Adipocyte (in vitro differentiated cells): ENCODE measurements around the gene GON7.
A peak's percentile ranks its signal among the peaks of the same experiment; 100 is the strongest.
"Not testable (repeated sequence)": the region's sequence is repeated elsewhere in the genome, so short reads cannot be mapped to it uniquely, and the experiment has no call there.

ENCODE experiments used
- DNase-seq: peaks from one replicate; pipeline ENCODE4 v3.0.0-alpha.2; 2015; ENCODE audit warnings: low read depth
- H3K27me3 ChIP-seq: replicated peaks from 2 replicates; pipeline ENCODE4 v1.7.0; 2013; ENCODE audit warnings: mild to moderate bottlenecking, low read length, moderate library complexity; ENCODE audit not compliant: control insufficient read depth, insufficient read depth
- H3K36me3 ChIP-seq: 2 replicates; pipeline ENCODE4 v1.7.0; 2013; ENCODE audit warnings: low read length, mild to moderate bottlenecking, moderate library complexity; ENCODE audit not compliant: control insufficient read depth, insufficient read depth, severe bottlenecking
- H3K4me1 ChIP-seq: 2 replicates; pipeline ENCODE4 v1.7.0; 2013; ENCODE audit warnings: mild to moderate bottlenecking, low read length, moderate library complexity; ENCODE audit not compliant: control insufficient read depth, insufficient read depth
- H3K4me3 ChIP-seq: 2 replicates; pipeline ENCODE4 v1.7.0; 2013; ENCODE audit warnings: mild to moderate bottlenecking, low read length, moderate library complexity
- H3K9ac ChIP-seq: 2 replicates; pipeline ENCODE4 v1.7.0; 2013; ENCODE audit warnings: mild to moderate bottlenecking, low read length, moderate library complexity
- H3K9me3 ChIP-seq: 2 replicates; pipeline ENCODE4 v1.7.0; 2013; ENCODE audit warnings: mild to moderate bottlenecking, low read length, moderate library complexity; ENCODE audit not compliant: control insufficient read depth

The GON7 gene

GRCh38 chr14:93169619-93170018 lies 37.2 kb downstream of the GON7 start:
- DNase-seq, H3K4me1 ChIP-seq, H3K4me3 ChIP-seq, H3K36me3 ChIP-seq, H3K9me3 ChIP-seq, H3K9ac ChIP-seq, H3K27me3 ChIP-seq: not testable (repeated sequence)

GRCh38 chr14:93168610-93169009 lies 38.3 kb downstream of the GON7 start:
- H3K4me1 ChIP-seq, DNase-seq, H3K27me3 ChIP-seq, H3K9ac ChIP-seq, H3K36me3 ChIP-seq, H3K4me3 ChIP-seq, H3K9me3 ChIP-seq: not testable (repeated sequence)

- H3K27me3 ChIP-seq, H3K4me1 ChIP-seq, H3K4me3 ChIP-seq, H3K9me3 ChIP-seq, H3K9ac ChIP-seq, H3K36me3 ChIP-seq, DNase-seq: not testable (repeated sequence)
Measured at GRCh38 chr14:93165271-93166265, 41.3 kb downstream of the GON7 start.

GRCh38 chr14:93163564-93163963 lies 43.3 kb downstream of the GON7 start:
- DNase-seq: no peak
- no peaks in the 10 kb centered on the region for H3K27me3 ChIP-seq

GRCh38 chr14:93161411-93161940 lies 45.4 kb downstream of the GON7 start:
- DNase-seq: no peak
- peaks cover 4% of the 10 kb centered on the region for H3K27me3 ChIP-seq
- H3K36me3 ChIP-seq: no peaks in the 10 kb centered on the region
- H3K9me3 ChIP-seq: no peaks in the 10 kb centered on the region
- no peaks in the 10 kb centered on the region for H3K4me1 ChIP-seq
- H3K9ac ChIP-seq: no peak overlapping the region
- no peak overlapping the region for H3K4me3 ChIP-seq

More at GRCh38 chr14:93163564-93163963, 43.3 kb downstream of the GON7 start:
- H3K4me3 ChIP-seq: no peak overlapping the region
- H3K9ac ChIP-seq: no peak overlapping the region
- H3K36me3 ChIP-seq: no peaks in the 10 kb centered on the region
- H3K9me3 ChIP-seq: no peaks in the 10 kb centered on the region
- no peaks in the 10 kb centered on the region for H3K4me1 ChIP-seq

GRCh38 chr14:93160353-93160801 lies 46.5 kb downstream of the GON7 start:
- Histone ChIP-seq H3K4me1 (no peaks in the 10 kb centered on the region), H3K9me3 (no peaks in the 10 kb centered on the region), H3K9ac (no peak overlapping the region), H3K27me3 (peaks cover 4% of the 10 kb centered on the region), H3K4me3 (no peak overlapping the region), H3K36me3 (no peaks in the 10 kb centered on the region)
- DNase-seq: peak; percentile 44

- H3K4me3 ChIP-seq, H3K9me3 ChIP-seq, H3K27me3 ChIP-seq, H3K9ac ChIP-seq, H3K36me3 ChIP-seq, DNase-seq, H3K4me1 ChIP-seq: not testable (repeated sequence)
Measured at GRCh38 chr14:93159625-93160352, 47.1 kb downstream of the GON7 start.

- H3K36me3 ChIP-seq, H3K9ac ChIP-seq, H3K9me3 ChIP-seq, H3K4me1 ChIP-seq, H3K27me3 ChIP-seq, DNase-seq, H3K4me3 ChIP-seq: not testable (repeated sequence)
Measured at GRCh38 chr14:93158349-93158748, 48.5 kb downstream of the GON7 start.

- H3K36me3 ChIP-seq: no peaks in the 10 kb centered on the region
- no peaks in the 10 kb centered on the region for H3K4me1 ChIP-seq
- H3K9me3 ChIP-seq: no peaks in the 10 kb centered on the region
- H3K4me3 ChIP-seq: no peak overlapping the region
- peaks cover 4% of the 10 kb centered on the region for H3K27me3 ChIP-seq
- DNase-seq: no peak
- no peak overlapping the region for H3K9ac ChIP-seq
Measured at GRCh38 chr14:93156693-93157369, 50.0 kb downstream of the GON7 start.

GRCh38 chr14:93155667-93156066 lies 51.2 kb downstream of the GON7 start:
- Histone ChIP-seq H3K36me3 (no peaks in the 10 kb centered on the region), H3K9me3 (no peaks in the 10 kb centered on the region), H3K9ac (no peak overlapping the region), H3K4me1 (peaks cover 6% of the 10 kb centered on the region), H3K27me3 (peaks cover 4% of the 10 kb centered on the region), H3K4me3 (no peak overlapping the region)
- no peak for DNase-seq

GRCh38 chr14:93153121-93153520 lies 53.7 kb downstream of the GON7 start:
- no peaks in the 10 kb centered on the region for H3K36me3 ChIP-seq
- H3K4me3 ChIP-seq: no peak overlapping the region
- H3K9ac ChIP-seq: no peak overlapping the region
- H3K4me1 ChIP-seq: peaks cover 7% of the 10 kb centered on the region
- no peak for DNase-seq
- H3K27me3 ChIP-seq: peaks cover 8% of the 10 kb centered on the region
- H3K9me3 ChIP-seq: no peaks in the 10 kb centered on the region
